HepG2 (cell line): ENCODE measurements around the gene UNC5A. TPM values are rescaled to one million over a fixed set of nuclear protein-coding genes. Genes with fewer than 3 reads are reported as not detected.

Experiments
- ATAC-seq: fragments of 200-7000 bp; cut with Tn5 transposase; 3 replicates; pipeline ENCODE4 v1.9.1; 2020; ENCODE audit warnings: mild to moderate bottlenecking, moderate library complexity
- BruUV-seq: library from RNA; stranded (reverse); fragments of 400-500 nt; replicated peaks from 2 replicates; lab custom pipeline; 2021; lab: Mats Ljungman, UMichigan
- CTCF ChIA-PET: fragments of 300-600 bp; formaldehyde crosslinking; extraction: SDS; loops from one replicate; lab custom pipeline; 2021; ENCODE audit warnings: low total read pairs, inconsistent platforms, low intra/inter-chr PET ratio; lab: Yijun Ruan, JAX
- POLR2A ChIA-PET: fragments of 350-600 bp; sonication (Branson Sonifier 250); formaldehyde crosslinking; loops from one replicate; lab custom pipeline; 2020; ENCODE audit warnings: antibody characterized with exemption, inconsistent platforms; lab: Yijun Ruan, JAX
- DNase-seq: peaks from one replicate; pipeline ENCODE4 v3.0.0-alpha.2; 2015; ENCODE audit warnings: low spot score
- FAIRE-seq: peaks from 3 replicates; lab custom pipeline; 2011; peaks lifted over from hg19 to GRCh38; lab: Jason Lieb, UNC
- H2AFZ ChIP-seq: one replicate; pipeline ENCODE4 v1.6.1; 2011; ENCODE audit warnings: low read length, inconsistent platforms
- H3K27ac ChIP-seq: fragments of 300-600 bp; 3 replicates; pipeline ENCODE4 v1.8.0; 2011; ENCODE audit warnings: mixed run types, mild to moderate bottlenecking, mixed read lengths, low read length, inconsistent platforms; ENCODE audit not compliant: insufficient read depth; ENCODE audit errors: extremely low read length
- H3K27me3 ChIP-seq, 2 experiments: fragments of 200-600 bp in 1 of 2; 2 replicates in 1 of 2; 3 replicates in 1 of 2; pipeline versions ENCODE4 v1.6.0 to v1.8.0; 2011; ENCODE audit warnings: low read length in 2 of 2, mild to moderate bottlenecking in 2 of 2, moderate library complexity in 2 of 2, inconsistent platforms in 1 of 2; ENCODE audit not compliant: insufficient read depth in 2 of 2, control insufficient read depth in 1 of 2
- H3K36me3 ChIP-seq, 2 experiments: fragments of 200-600 bp in 1 of 2; replicated peaks in 1 of 2; 2 replicates in 1 of 2; 3 replicates in 1 of 2; pipeline versions ENCODE4 v1.5.1 to v1.8.0; 2011; ENCODE audit warnings: low read length in 2 of 2, inconsistent platforms in 1 of 2; ENCODE audit not compliant: insufficient read depth in 2 of 2, control insufficient read depth in 1 of 2
- H3K4me1 ChIP-seq: 2 replicates; pipeline ENCODE4 v1.5.1; 2012; ENCODE audit warnings: low read length, inconsistent platforms; ENCODE audit not compliant: insufficient read depth
- H3K4me2 ChIP-seq: 2 replicates; pipeline ENCODE4 v1.6.0; 2011; ENCODE audit warnings: low read depth, low read length, inconsistent platforms
- H3K4me3 ChIP-seq, 3 experiments: fragments of 200-600 bp in 1 of 3; sonication (generic), shearing (Covaris generic) in 1 of 3; replicated peaks in 1 of 3; 2 replicates each; pipeline ENCODE4 v1.5.1; 2011 to 2016; ENCODE audit warnings: low read length in 3 of 3, inconsistent platforms in 2 of 3, low read depth in 2 of 3, mild to moderate bottlenecking in 2 of 3, control low read depth in 1 of 3, mixed read lengths in 1 of 3; ENCODE audit not compliant: insufficient read depth in 1 of 3
- H3K79me2 ChIP-seq: one replicate; pipeline ENCODE4 v1.6.1; 2011; ENCODE audit warnings: low read length, inconsistent platforms; ENCODE audit not compliant: insufficient read depth
- H3K9ac ChIP-seq: 2 replicates; pipeline ENCODE4 v1.6.0; 2011; ENCODE audit warnings: mild to moderate bottlenecking, low read depth, low read length, inconsistent platforms; ENCODE audit not compliant: insufficient read depth
- H3K9me3 ChIP-seq: 2 replicates; pipeline ENCODE4 v1.5.1; 2012; ENCODE audit warnings: mild to moderate bottlenecking, low read length
- H4K20me1 ChIP-seq: 2 replicates; pipeline ENCODE4 v1.6.0; 2011; ENCODE audit warnings: inconsistent platforms, mild to moderate bottlenecking, low read length, moderate library complexity; ENCODE audit not compliant: insufficient read depth
- GATA4 ChIP-seq: sonication (generic); IDR thresholded peaks from 2 replicates; pipeline ENCODE4 v1.6.1; 2016; ENCODE audit warnings: antibody characterized with exemption, low read depth, borderline replicate concordance
- KDM1A ChIP-seq: IDR thresholded peaks from 2 replicates; pipeline ENCODE4 v1.6.1; 2016; ENCODE audit warnings: missing compliant biosample characterization
- POLR2G ChIP-seq: fragments of 200-400 bp; formaldehyde crosslinking; IDR thresholded peaks from 2 replicates; pipeline ENCODE4 v1.6.1; 2018; ENCODE audit warnings: mild to moderate bottlenecking, low read depth, low read length, moderate library complexity
- PRDM15 ChIP-seq: sonication (generic); formaldehyde crosslinking; IDR thresholded peaks from 2 replicates; pipeline ENCODE4 v1.4.0; 2020; ENCODE audit warnings: missing genetic modification reagents
- RFX1 ChIP-seq: fragments of 450-650 bp; IDR thresholded peaks from 2 replicates; pipeline ENCODE4 v1.6.1; 2017
- SAP130 ChIP-seq: IDR thresholded peaks from 2 replicates; pipeline ENCODE4 v1.6.1; 2016; ENCODE audit warnings: low read depth
- SP5 ChIP-seq: IDR thresholded peaks from 2 replicates; pipeline ENCODE4 v1.6.1; 2016; ENCODE audit warnings: low read depth, borderline replicate concordance
- ZSCAN25 ChIP-seq: sonication (generic); formaldehyde crosslinking; IDR thresholded peaks from 2 replicates; pipeline ENCODE4 v1.8.0; 2022; ENCODE audit warnings: mild to moderate bottlenecking, missing genetic modification reagents
- WGBS: methylation state at CpG from one replicate; pipeline ENCODE4 v1.1.6; 2017; ENCODE audit warnings: low lambda C conversion rate; 5-methylcytosine and 5-hydroxymethylcytosine counted together
- in situ Hi-C: cut with HindIII; loops from 2 replicates; pipeline ENCODE4 v1.10.0; 2017; ENCODE audit warnings: low pct_unique_long_range_greater_than_20kb; ENCODE audit not compliant: extremely low pct_ligation_motif_present
- intact Hi-C: fragments of 100-400 bp; cut with micrococcal nuclease; formaldehyde crosslinking; loops from one replicate; pipeline ENCODE4 v1.10.0; 2022; ENCODE audit not compliant: unreplicated experiment
- polyA plus RNA-seq, 8 experiments: library from polyadenylated mRNA; depleted of rRNA in 3 of 8; stranded (reverse) in 7 of 8; unstranded in 1 of 8; fragments of >200 nt; fragmentation: Illumina TruSeq in 4 of 8; extraction: Trizol in 4 of 8; gene quantifications; 2 replicates each; pipeline versions ENCODE4 v1.2.1 to v1.2.3, GENCODE V29; 2011 to 2016; ENCODE audit warnings: low read depth in 4 of 8, missing spikeins in 1 of 8, mixed read lengths in 1 of 8; ENCODE audit not compliant: insufficient read depth in 1 of 8
- total RNA-seq, 5 experiments: library from RNA; depleted of rRNA; stranded (reverse); fragments of >200 nt; fragmentation: Illumina TruSeq; extraction: Trizol; gene quantifications; 2 replicates each; pipeline ENCODE4 v1.2.3, GENCODE V29; 2016; ENCODE audit warnings: low read depth in 1 of 5

UNC5A gene
- total and polyA plus RNA-seq, 2 of the 13 experiments (the other 11 are each of a cell fraction or from before 2014, with no cell fraction given): not detected

- Histone ChIP-seq H3K36me3 (no peaks in the 10 kb centered on the region), H3K4me1 (no peaks in the 10 kb centered on the region), H3K9ac (no peak overlapping the region), H3K79me2 (no peaks in the 10 kb centered on the region), H4K20me1 (no peaks in the 10 kb centered on the region), H3K9me3 (no peaks in the 10 kb centered on the region), H3K4me3 (no peak overlapping the region), H3K27me3 (peaks cover 5 to 76% of the 10 kb centered on the region in 2 experiments; a peak in 4 of 5 replicates), H2AFZ (no peak overlapping the region), H3K27ac (no peak overlapping the region), H3K4me2 (no peak overlapping the region)
- WGBS: 24% methylated on average over 17 of the region's 24 CpGs
- intact Hi-C loops: no loop called here
- BruUV-seq: no TSS peak
- in situ Hi-C loops: no loop called here
- FAIRE-seq: no peak
- CTCF ChIA-PET: no interaction called here
- TF ChIP-seq POLR2G (no peak), GATA4 (no peak), SP5 (CRISPR knock-in tag) (no peak), KDM1A (CRISPR knock-in tag) (no peak), RFX1 (no peak), PRDM15 (CRISPR knock-in tag) (no peak), ZSCAN25 (CRISPR knock-in tag) (no peak), SAP130 (CRISPR knock-in tag) (no peak)
- no peak for DNase-seq
- POLR2A ChIA-PET: no interaction called here
- ATAC-seq: no peak
Measured at GRCh38 chr5:176774216-176775171, 35.9 kb upstream of the UNC5A start.
